Measurements from ENCODE around the gene ATF7IP. TPM values are rescaled to one million over a fixed set of nuclear protein-coding genes. Genes with fewer than 3 reads are reported as not detected.

Gene ATF7IP
- total RNA-seq, 2 experiments from 2014 or later = 99.8 to 104 TPM

DNA sequence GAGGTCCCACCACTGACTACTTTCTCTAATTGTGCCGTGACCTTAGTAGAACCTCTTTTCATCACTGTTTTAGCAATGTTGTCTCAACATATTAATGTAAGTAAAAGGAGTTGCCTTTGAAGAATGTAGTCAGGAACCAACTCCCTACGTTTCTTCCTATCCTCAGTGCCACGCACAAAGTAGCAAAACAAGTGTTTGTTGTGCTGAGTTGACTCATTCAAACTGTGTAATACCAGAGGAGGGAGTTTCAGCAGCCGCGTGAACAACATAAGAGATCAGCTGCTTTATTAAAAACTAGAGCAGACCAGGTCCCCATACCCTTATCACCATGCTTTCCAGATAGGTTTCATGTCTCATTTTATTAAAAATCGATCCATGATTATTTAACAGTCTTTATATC, 183.1 kb downstream of the ATF7IP start:
- no peak overlapping the region for H3K27ac Mint-ChIP-seq
- peaks cover 3% of the 10 kb centered on the region for H3K27me3 Mint-ChIP-seq (ENCODE audit: low read depth)
- POLR2A ChIA-PET = no interaction called here
- H3K4me3 Mint-ChIP-seq = no peak overlapping the region
- DNase-seq (no peak), ATAC-seq (no peak)
- CTCF ChIA-PET = no interaction called here
- no peaks in the 10 kb centered on the region for H3K36me3 Mint-ChIP-seq (ENCODE audit: low read depth)
- H3K9me3 Mint-ChIP-seq (ENCODE audit: insufficient read depth) = peaks cover 3% of the 10 kb centered on the region
- H3K4me1 Mint-ChIP-seq (ENCODE audit: low read depth) = no peaks in the 10 kb centered on the region

Other genes with a start within 250 kb of the ATF7IP start
- not detected for gene PLBD1, start 202.2 kb downstream of the ATF7IP start, total RNA-seq

Data from activated CD8-positive, alpha-beta T cell treated with anti-CD3 and anti-CD28 coated beads, Interleukin-2, amount 10 ng/mL, durations not matched to agents 7 days and 5 days (primary cell).